OCI-LY1 (cell line): ENCODE results near the gene TBC1D5.
"Not testable (repeated sequence)": the region's sequence is repeated elsewhere in the genome, so short reads cannot be mapped to it uniquely, and the experiment has no call there.

Experiments
- H2AFZ ChIP-seq: fragments of 200-600 bp; sonication (generic), shearing (Covaris generic); 2 replicates; pipeline ENCODE4 v1.6.0; 2014; ENCODE audit warnings: antibody characterized with exemption, mild to moderate bottlenecking, low read length
- H3F3A ChIP-seq: fragments of 200-600 bp; sonication (generic), shearing (Covaris generic); 2 replicates; pipeline ENCODE4 v1.6.0; 2014; ENCODE audit warnings: mild to moderate bottlenecking, antibody characterized with exemption, low read length, moderate library complexity; ENCODE audit not compliant: insufficient read depth
- H3K27ac ChIP-seq: fragments of 200-600 bp; sonication (generic); 2 replicates; pipeline ENCODE4 v1.5.1; 2014; ENCODE audit warnings: low read length, mixed run types, mild to moderate bottlenecking, low read depth; ENCODE audit not compliant: poor library complexity, severe bottlenecking
- H3K27me3 ChIP-seq: fragments of 200-600 bp; sonication (generic); 2 replicates; pipeline ENCODE4 v1.6.0; 2014; ENCODE audit warnings: antibody characterized with exemption, mild to moderate bottlenecking, low read length, moderate library complexity; ENCODE audit not compliant: insufficient read depth
- H3K36me3 ChIP-seq: fragments of 200-600 bp; sonication (generic); 2 replicates; pipeline ENCODE4 v1.6.1; 2014; ENCODE audit warnings: mild to moderate bottlenecking, antibody characterized with exemption, low read length, moderate library complexity, mixed read lengths; ENCODE audit not compliant: insufficient read depth
- H3K4me1 ChIP-seq: fragments of 200-600 bp; sonication (generic); 2 replicates; pipeline ENCODE4 v1.5.1; 2014; ENCODE audit warnings: mild to moderate bottlenecking, low read length, moderate library complexity; ENCODE audit not compliant: insufficient read depth, severe bottlenecking
- H3K4me2 ChIP-seq: fragments of 200-600 bp; sonication (generic), shearing (Covaris generic); 2 replicates; pipeline ENCODE4 v1.6.1; 2014; ENCODE audit warnings: low read length
- H3K4me3 ChIP-seq: fragments of 200-600 bp; sonication (generic); 2 replicates; pipeline ENCODE4 v1.5.1; 2014; ENCODE audit warnings: low read length, low read depth, mild to moderate bottlenecking, mixed read lengths; ENCODE audit not compliant: poor library complexity, severe bottlenecking
- H3K79me2 ChIP-seq: fragments of 200-600 bp; shearing (Covaris generic); 2 replicates; pipeline ENCODE4 v1.6.1; 2016; ENCODE audit warnings: mixed run types, low read length, mixed read lengths; ENCODE audit not compliant: insufficient read depth
- H3K9ac ChIP-seq: fragments of 200-600 bp; sonication (generic), shearing (Covaris generic); 2 replicates; pipeline ENCODE4 v1.6.1; 2014; ENCODE audit warnings: mild to moderate bottlenecking, low read length, mixed read lengths
- H3K9me2 ChIP-seq: fragments of 200-600 bp; sonication (generic), shearing (Covaris generic); 2 replicates; pipeline ENCODE4 v1.6.1; 2014; ENCODE audit warnings: low read depth, mild to moderate bottlenecking, low read length, mixed read lengths
- H3K9me3 ChIP-seq: fragments of 200-600 bp; shearing (Covaris generic); 2 replicates; pipeline ENCODE4 v1.6.1; 2014; ENCODE audit warnings: low read length, mixed read lengths
- H4K20me1 ChIP-seq: fragments of 200-600 bp; sonication (generic), shearing (Covaris generic); 2 replicates; pipeline ENCODE4 v1.6.0; 2016; ENCODE audit warnings: mild to moderate bottlenecking, low read length; ENCODE audit not compliant: insufficient read depth
- EZH2 ChIP-seq: fragments of 200-600 bp; sonication (generic), shearing (Covaris generic); IDR thresholded peaks from 2 replicates; pipeline ENCODE4 v1.8.0; 2017; ENCODE audit warnings: borderline replicate concordance, mixed run types, mild to moderate bottlenecking, antibody characterized with exemption, low read length, moderate library complexity, mixed read lengths
- TF ChIP-seq, protein P1 (sequence below): fragments of 200-600 bp; sonication (generic), shearing (Covaris generic); IDR thresholded peaks from 2 replicates; pipeline ENCODE4 v1.5.1; 2017; ENCODE audit warnings: mild to moderate bottlenecking, antibody characterized with exemption, low read length, moderate library complexity, mixed read lengths

TBC1D5 gene

GRCh38 chr3:17779304-17780250 lies 37.1 kb upstream of the TBC1D5 start:
- not testable (repeated sequence) for H3K9me2 ChIP-seq, H3K4me2 ChIP-seq, H4K20me1 ChIP-seq, H2AFZ ChIP-seq, H3K79me2 ChIP-seq, H3K36me3 ChIP-seq, H3F3A ChIP-seq, H3K4me3 ChIP-seq, H3K27me3 ChIP-seq, H3K9ac ChIP-seq, H3K9me3 ChIP-seq, H3K27ac ChIP-seq, H3K4me1 ChIP-seq

DNA sequence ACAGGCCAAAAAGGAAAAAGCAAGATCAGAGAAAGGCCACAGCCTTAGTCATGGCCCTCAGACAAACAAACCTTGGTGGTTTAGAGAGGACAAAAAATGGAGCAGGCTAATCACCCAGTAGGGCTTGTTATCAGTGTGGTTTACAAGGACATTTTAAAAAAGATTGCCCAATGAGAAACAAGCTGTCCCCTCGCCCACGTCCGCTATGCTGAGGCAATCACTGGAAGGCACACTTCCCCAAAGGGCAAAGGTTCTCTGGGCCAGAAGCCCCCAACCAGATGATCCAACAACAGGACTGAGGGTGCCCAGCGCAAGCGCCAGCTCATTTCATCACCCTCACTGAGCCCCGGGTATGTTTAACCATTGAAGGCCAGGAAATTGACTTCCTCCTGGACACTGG lies 34.9 kb upstream of the TBC1D5 start:
- H3F3A ChIP-seq, H3K27me3 ChIP-seq, H3K4me1 ChIP-seq, H4K20me1 ChIP-seq, H3K4me2 ChIP-seq, H3K79me2 ChIP-seq, H3K9me2 ChIP-seq, H3K9me3 ChIP-seq, H3K9ac ChIP-seq, H2AFZ ChIP-seq, H3K4me3 ChIP-seq, H3K36me3 ChIP-seq, H3K27ac ChIP-seq: not testable (repeated sequence)

DNA sequence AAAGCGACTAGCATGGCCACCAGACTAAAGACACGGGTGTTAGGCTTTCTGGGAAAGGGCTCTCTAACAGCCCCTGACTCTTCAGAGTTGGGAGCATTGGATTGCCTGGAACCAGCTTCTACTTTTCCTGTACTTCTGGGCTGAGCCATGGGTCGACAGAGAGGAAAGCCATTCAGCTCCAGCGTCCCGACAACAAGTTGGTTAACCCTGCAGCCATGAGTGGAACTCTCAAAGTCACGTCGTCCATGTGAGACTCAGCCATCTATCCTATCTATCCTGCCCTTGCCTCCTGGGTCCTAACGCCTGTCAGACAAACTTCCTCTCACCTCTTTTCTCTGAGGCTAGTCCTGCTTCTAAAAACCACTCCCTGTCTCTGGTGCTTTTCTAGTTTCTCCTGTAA lies 32.6 kb upstream of the TBC1D5 start:
- no peak overlapping the region for H2AFZ ChIP-seq

GRCh38 chr3:17774180-17774910 lies 31.9 kb upstream of the TBC1D5 start:
- H4K20me1 ChIP-seq, H3K27me3 ChIP-seq, H3K4me1 ChIP-seq, H3K9me2 ChIP-seq, H2AFZ ChIP-seq, H3K4me2 ChIP-seq, H3K9me3 ChIP-seq, H3K27ac ChIP-seq, H3K36me3 ChIP-seq, H3K4me3 ChIP-seq, H3F3A ChIP-seq, H3K9ac ChIP-seq, H3K79me2 ChIP-seq: not testable (repeated sequence)

More for the DNA sequence above, 32.6 kb upstream of the TBC1D5 start:
- TF ChIP-seq EZH2, result no peak
- TF ChIP-seq, protein P1, sequence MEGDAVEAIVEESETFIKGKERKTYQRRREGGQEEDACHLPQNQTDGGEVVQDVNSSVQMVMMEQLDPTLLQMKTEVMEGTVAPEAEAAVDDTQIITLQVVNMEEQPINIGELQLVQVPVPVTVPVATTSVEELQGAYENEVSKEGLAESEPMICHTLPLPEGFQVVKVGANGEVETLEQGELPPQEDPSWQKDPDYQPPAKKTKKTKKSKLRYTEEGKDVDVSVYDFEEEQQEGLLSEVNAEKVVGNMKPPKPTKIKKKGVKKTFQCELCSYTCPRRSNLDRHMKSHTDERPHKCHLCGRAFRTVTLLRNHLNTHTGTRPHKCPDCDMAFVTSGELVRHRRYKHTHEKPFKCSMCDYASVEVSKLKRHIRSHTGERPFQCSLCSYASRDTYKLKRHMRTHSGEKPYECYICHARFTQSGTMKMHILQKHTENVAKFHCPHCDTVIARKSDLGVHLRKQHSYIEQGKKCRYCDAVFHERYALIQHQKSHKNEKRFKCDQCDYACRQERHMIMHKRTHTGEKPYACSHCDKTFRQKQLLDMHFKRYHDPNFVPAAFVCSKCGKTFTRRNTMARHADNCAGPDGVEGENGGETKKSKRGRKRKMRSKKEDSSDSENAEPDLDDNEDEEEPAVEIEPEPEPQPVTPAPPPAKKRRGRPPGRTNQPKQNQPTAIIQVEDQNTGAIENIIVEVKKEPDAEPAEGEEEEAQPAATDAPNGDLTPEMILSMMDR, result no peak
- Histone ChIP-seq H3K27ac (no peak overlapping the region), H3F3A (no peaks in the 10 kb centered on the region), H3K4me1 (peaks cover 4% of the 10 kb centered on the region), H4K20me1 (no peaks in the 10 kb centered on the region), H3K36me3 (no peaks in the 10 kb centered on the region), H3K9ac (no peak overlapping the region), H3K9me2 (no peaks in the 10 kb centered on the region), H3K27me3 (no peaks in the 10 kb centered on the region), H3K4me3 (no peak overlapping the region), H3K4me2 (peak overlapping the region; percentile 20; the same call in 1 of the 2 replicates), H3K79me2 (no peaks in the 10 kb centered on the region), H3K9me3 (no peaks in the 10 kb centered on the region)
